Fibroblast of the aortic adventitia (primary cell): ENCODE results near the gene ITM2B. TPM values are rescaled to one million over a fixed set of nuclear protein-coding genes. Genes with fewer than 3 reads are reported as not detected.

Source experiments
- DNase-seq: peaks from one replicate; pipeline ENCODE4 v3.0.0-alpha.2; 2010; ENCODE audit warnings: low read depth
- H3K4me3 ChIP-seq: 2 replicates; pipeline ENCODE4 v1.5.1; 2011; ENCODE audit warnings: low read depth, mild to moderate bottlenecking, control low read depth, low read length, moderate library complexity
- CTCF ChIP-seq: IDR thresholded peaks from 2 replicates; pipeline ENCODE4 v1.5.1; 2011; ENCODE audit warnings: mild to moderate bottlenecking, low read length, control low read depth, inconsistent platforms; ENCODE audit not compliant: insufficient read depth
- total RNA-seq: library from RNA; depleted of rRNA; stranded (reverse); fragments of >200 nt; gene quantifications from 2 replicates; pipeline ENCODE4 v1.2.3, GENCODE V29; 2012; ENCODE audit warnings: low replicate concordance

Gene ITM2B
- total RNA-seq, 1 donor: 414 TPM

GRCh38 chr13:48315969-48316650, 83.1 kb downstream of the ITM2B start:
- no peak for TF ChIP-seq CTCF
- no peak overlapping the region for H3K4me3 ChIP-seq
- DNase-seq: no peak

- no peak for DNase-seq
- H3K4me3 ChIP-seq: no peak overlapping the region
- no peak for TF ChIP-seq CTCF
These were observed 84.0 kb downstream of the ITM2B start for GRCh38 chr13:48316826-48317510.

- no peak for DNase-seq
- H3K4me3 ChIP-seq: no peak overlapping the region
- TF ChIP-seq CTCF: no peak
These were observed 84.7 kb downstream of the ITM2B start for GRCh38 chr13:48317511-48318376.

- no peak for TF ChIP-seq CTCF
- no peak overlapping the region for H3K4me3 ChIP-seq
- no peak for DNase-seq
These were observed 85.4 kb downstream of the ITM2B start for GRCh38 chr13:48318377-48318811.

GRCh38 chr13:48318821-48319511, 86.0 kb downstream of the ITM2B start:
- H3K4me3 ChIP-seq: no peak overlapping the region
- TF ChIP-seq CTCF: no peak
- no peak for DNase-seq

Other genes with a start within 250 kb of the ITM2B start
- gene SUCLA2, start 231.9 kb upstream of the ITM2B start, total RNA-seq: 57.8 and 70.1 TPM in 2 replicates
- gene NUDT15, start 195.5 kb upstream of the ITM2B start, total RNA-seq: 14.1 and 23.1 TPM in 2 replicates
- gene MED4, start 138.1 kb upstream of the ITM2B start, total RNA-seq: 22.9 and 31.5 TPM in 2 replicates
- gene RB1, start 70.5 kb downstream of the ITM2B start, total RNA-seq: 23.3 and 48.4 TPM in 2 replicates
- gene LPAR6, start 179.9 kb downstream of the ITM2B start, total RNA-seq: 0.90 and 11.2 TPM in 2 replicates